SU-DHL-6 (cell line): ENCODE measurements around the gene ZNF629.

Experiments used
- H2AFZ ChIP-seq: fragments of 200-600 bp; sonication (generic); 2 replicates; pipeline ENCODE4 v1.6.1; 2014; ENCODE audit warnings: low read depth, mild to moderate bottlenecking, moderate library complexity, mixed read lengths, antibody characterized with exemption, low read length; ENCODE audit not compliant: severe bottlenecking
- H3F3A ChIP-seq: fragments of 200-600 bp; shearing (Covaris generic); 2 replicates; pipeline ENCODE4 v1.6.0; 2016; ENCODE audit warnings: antibody characterized with exemption, mild to moderate bottlenecking; ENCODE audit not compliant: insufficient read depth
- H3K27ac ChIP-seq: fragments of 200-600 bp; sonication (generic); 2 replicates; pipeline ENCODE4 v1.5.1; 2016; ENCODE audit warnings: low read depth, mild to moderate bottlenecking, low read length, moderate library complexity, mixed read lengths
- H3K27me3 ChIP-seq: fragments of 200-600 bp; sonication (generic), shearing (Covaris generic); 2 replicates; pipeline ENCODE4 v1.6.0; 2014; ENCODE audit warnings: mild to moderate bottlenecking, low read length
- H3K36me3 ChIP-seq: fragments of 200-600 bp; sonication (generic); 2 replicates; pipeline ENCODE4 v1.6.1; 2014; ENCODE audit warnings: mild to moderate bottlenecking, low read length, mixed read lengths
- H3K4me2 ChIP-seq: fragments of 300-600, 200-600 bp; shearing (Covaris generic), sonication (generic); 2 replicates; pipeline ENCODE4 v1.6.0; 2014; ENCODE audit warnings: low read length, low read depth, mild to moderate bottlenecking; ENCODE audit not compliant: poor library complexity, severe bottlenecking
- H3K4me3 ChIP-seq: fragments of 200-600 bp; sonication (generic); 2 replicates; pipeline ENCODE4 v1.5.1; 2014; ENCODE audit warnings: antibody characterized with exemption, low read length, mild to moderate bottlenecking, mixed read lengths; ENCODE audit not compliant: insufficient read depth, poor library complexity, severe bottlenecking
- H3K79me2 ChIP-seq: fragments of 200-600 bp; sonication (generic); 2 replicates; pipeline ENCODE4 v1.6.1; 2014; ENCODE audit warnings: mild to moderate bottlenecking, low read length, moderate library complexity; ENCODE audit not compliant: insufficient read depth
- H3K9ac ChIP-seq: fragments of 200-600 bp; sonication (generic); 2 replicates; pipeline ENCODE4 v1.7.0; 2014; ENCODE audit warnings: mild to moderate bottlenecking, low read length
- H3K9me2 ChIP-seq: fragments of 200-600 bp; sonication (generic); replicated peaks from 2 replicates; pipeline ENCODE4 v1.6.1; 2014; ENCODE audit warnings: low read length; ENCODE audit not compliant: insufficient read depth
- H3K9me3 ChIP-seq: fragments of 200-600 bp; sonication (generic); 2 replicates; pipeline ENCODE4 v1.6.1; 2014; ENCODE audit warnings: low read length, mixed read lengths; ENCODE audit not compliant: insufficient read depth
- H4K20me1 ChIP-seq: fragments of 200-600 bp; sonication (generic); 2 replicates; pipeline ENCODE4 v1.6.1; 2014; ENCODE audit warnings: low read depth, mild to moderate bottlenecking, antibody characterized with exemption, low read length, moderate library complexity, mixed read lengths
- EZH2phosphoT487 ChIP-seq: fragments of 200-600 bp; sonication (generic), shearing (Covaris generic); conservative IDR thresholded peaks from 2 replicates; pipeline ENCODE4 v1.6.1; 2018; ENCODE audit warnings: mild to moderate bottlenecking, antibody characterized with exemption, low read length, moderate library complexity, mixed read lengths
- TF ChIP-seq, protein P1 (sequence below): fragments of 200-600 bp; sonication (generic); IDR thresholded peaks from one replicate; pipeline ENCODE4 v1.5.1; 2017; ENCODE audit warnings: antibody characterized with exemption, mild to moderate bottlenecking, low read length, moderate library complexity; ENCODE audit not compliant: insufficient read depth, poor library complexity, severe bottlenecking

ZNF629 gene

DNA sequence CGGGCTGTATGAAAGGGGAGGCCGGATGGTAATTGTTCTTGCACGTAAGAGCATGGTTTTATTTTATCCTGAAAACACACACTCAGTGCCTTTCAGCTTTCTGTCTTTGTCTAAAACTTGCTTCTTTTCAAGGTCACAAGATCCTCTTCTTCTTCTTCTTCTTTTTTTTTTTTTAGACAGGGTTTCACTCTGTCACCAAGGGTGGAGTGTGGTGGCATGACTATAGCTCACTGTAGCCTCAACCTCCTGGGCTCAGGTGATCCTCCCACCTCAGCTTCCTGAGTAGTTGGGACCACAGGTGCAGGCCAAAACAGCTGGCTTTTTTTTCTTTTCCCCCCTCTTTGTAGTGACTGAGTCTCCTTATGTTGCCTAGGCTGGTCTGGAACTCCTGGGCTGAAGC lies 15.9 kb upstream of the ZNF629 start:
- no peak for TF ChIP-seq EZH2phosphoT487
- TF ChIP-seq, protein P1, sequence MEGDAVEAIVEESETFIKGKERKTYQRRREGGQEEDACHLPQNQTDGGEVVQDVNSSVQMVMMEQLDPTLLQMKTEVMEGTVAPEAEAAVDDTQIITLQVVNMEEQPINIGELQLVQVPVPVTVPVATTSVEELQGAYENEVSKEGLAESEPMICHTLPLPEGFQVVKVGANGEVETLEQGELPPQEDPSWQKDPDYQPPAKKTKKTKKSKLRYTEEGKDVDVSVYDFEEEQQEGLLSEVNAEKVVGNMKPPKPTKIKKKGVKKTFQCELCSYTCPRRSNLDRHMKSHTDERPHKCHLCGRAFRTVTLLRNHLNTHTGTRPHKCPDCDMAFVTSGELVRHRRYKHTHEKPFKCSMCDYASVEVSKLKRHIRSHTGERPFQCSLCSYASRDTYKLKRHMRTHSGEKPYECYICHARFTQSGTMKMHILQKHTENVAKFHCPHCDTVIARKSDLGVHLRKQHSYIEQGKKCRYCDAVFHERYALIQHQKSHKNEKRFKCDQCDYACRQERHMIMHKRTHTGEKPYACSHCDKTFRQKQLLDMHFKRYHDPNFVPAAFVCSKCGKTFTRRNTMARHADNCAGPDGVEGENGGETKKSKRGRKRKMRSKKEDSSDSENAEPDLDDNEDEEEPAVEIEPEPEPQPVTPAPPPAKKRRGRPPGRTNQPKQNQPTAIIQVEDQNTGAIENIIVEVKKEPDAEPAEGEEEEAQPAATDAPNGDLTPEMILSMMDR, result no peak
- Histone ChIP-seq H3K9ac (no peak overlapping the region), H3K79me2 (no peaks in the 10 kb centered on the region), H2AFZ (no peak overlapping the region), H3K9me3 (no peaks in the 10 kb centered on the region), H3K27ac (no peak overlapping the region), H3K4me3 (no peak overlapping the region), H3F3A (no peaks in the 10 kb centered on the region), H4K20me1 (no peaks in the 10 kb centered on the region), H3K27me3 (no peaks in the 10 kb centered on the region), H3K36me3 (no peaks in the 10 kb centered on the region), H3K4me2 (no peak overlapping the region), H3K9me2 (no peaks in the 10 kb centered on the region)

GRCh38 chr16:30797670-30798309 lies 10.8 kb upstream of the ZNF629 start:
- Histone ChIP-seq H3K4me3 (no peak overlapping the region), H3F3A (no peaks in the 10 kb centered on the region), H3K9ac (no peak overlapping the region), H3K27ac (no peak overlapping the region), H3K27me3 (no peaks in the 10 kb centered on the region), H2AFZ (no peak overlapping the region), H4K20me1 (no peaks in the 10 kb centered on the region), H3K36me3 (no peaks in the 10 kb centered on the region), H3K79me2 (no peaks in the 10 kb centered on the region), H3K9me2 (no peaks in the 10 kb centered on the region), H3K4me2 (no peak overlapping the region), H3K9me3 (no peaks in the 10 kb centered on the region)
- TF ChIP-seq EZH2phosphoT487, result no peak
- TF ChIP-seq, protein P1, result no peak

GRCh38 chr16:30794634-30795033 lies 7.6 kb upstream of the ZNF629 start:
- no peaks in the 10 kb centered on the region for H3K9me2 ChIP-seq
- no peak overlapping the region for H3K27ac ChIP-seq
- no peak overlapping the region for H3K4me3 ChIP-seq
- no peak overlapping the region for H2AFZ ChIP-seq
- no peaks in the 10 kb centered on the region for H3K36me3 ChIP-seq
- H3K4me2 ChIP-seq, result no peak overlapping the region
- no peaks in the 10 kb centered on the region for H3F3A ChIP-seq
- no peaks in the 10 kb centered on the region for H3K27me3 ChIP-seq
- no peaks in the 10 kb centered on the region for H3K9me3 ChIP-seq
- H4K20me1 ChIP-seq, result no peaks in the 10 kb centered on the region
- H3K9ac ChIP-seq, result no peak overlapping the region
- no peaks in the 10 kb centered on the region for H3K79me2 ChIP-seq
- TF ChIP-seq, protein P1, result no peak
